HepG2 (cell line): ENCODE results near the gene MSL2.

ENCODE experiments used
- CHD4 ChIP-seq: fragments of 200-600 bp; sonication (generic); IDR thresholded peaks from 2 replicates; pipeline ENCODE4 v1.7.0; 2017; ENCODE audit warnings: mild to moderate bottlenecking, low read length, borderline replicate concordance
- EZH2 ChIP-seq: conservative IDR thresholded peaks from 2 replicates; pipeline ENCODE4 v1.6.1; 2012; ENCODE audit warnings: mild to moderate bottlenecking, low read depth, low read length, moderate library complexity
- REST ChIP-seq, 2 experiments: IDR thresholded peaks; 2 replicates each; pipeline ENCODE4 v1.6.1; 2011 to 2012; ENCODE audit warnings: low read length in 2 of 2, borderline replicate concordance in 1 of 2, low read depth in 1 of 2, mild to moderate bottlenecking in 1 of 2, moderate library complexity in 1 of 2
- TAF1 ChIP-seq: sonication (generic); formaldehyde crosslinking; IDR thresholded peaks from 2 replicates; pipeline ENCODE4 v1.4.0; 2020; ENCODE audit warnings: missing genetic modification reagents
- ZNF609 ChIP-seq: sonication (generic); formaldehyde crosslinking; IDR thresholded peaks from 2 replicates; pipeline ENCODE4 v1.4.0; 2020; ENCODE audit warnings: mild to moderate bottlenecking, missing genetic modification reagents, borderline replicate concordance

- TF ChIP-seq REST (IDR thresholded peaks at IDR 0.05; ENCODE audit: borderline replicate concordance in 1 of 2, low read depth in 1 of 2, low read length in 2 of 2) (no peak), TAF1 (CRISPR knock-in tag) (no peak), CHD4 (no peak), ZNF609 (CRISPR knock-in tag) (no peak), EZH2 (no peak)
Measured at GRCh38 chr3:136166507-136166906, 29.6 kb downstream of the MSL2 start.
